Suppressor macrophage (primary cell): ENCODE measurements around the gene CCNT1.

Experiments
- DNase-seq, 4 experiments: peaks; one replicate each; pipeline ENCODE4 v3.0.0-alpha.2; 2020 to 2022

CCNT1 gene

GRCh38 chr12:48640854-48641253 is 75.7 kb downstream of the CCNT1 start:
- DNase-seq, result no peak

DNA sequence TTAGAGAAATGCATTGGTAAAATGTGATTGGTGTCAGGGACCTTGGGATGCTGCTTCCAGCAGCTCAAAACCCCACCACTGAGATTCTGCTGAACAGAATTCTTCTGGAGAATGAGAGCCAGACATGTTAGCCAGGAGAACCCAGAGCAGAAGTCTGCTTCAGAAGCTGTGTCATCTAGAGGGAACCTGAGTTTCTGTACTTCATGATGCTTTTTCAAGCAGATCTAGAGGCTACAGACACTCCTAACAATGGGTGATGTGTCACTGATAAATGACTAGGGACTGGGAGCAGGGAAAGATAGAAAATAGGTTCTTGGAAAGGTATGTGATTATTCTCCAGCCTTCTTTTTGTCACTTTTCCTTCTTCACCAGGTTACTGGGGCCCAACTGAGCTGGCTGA is 76.1 kb downstream of the CCNT1 start:
- no peak for DNase-seq
